ENCODE measurements around the gene MC4R.
"Not testable (repeated sequence)": the region's sequence is repeated elsewhere in the genome, so short reads cannot be mapped to it uniquely, and the experiment has no call there.

Gene MC4R

DNA sequence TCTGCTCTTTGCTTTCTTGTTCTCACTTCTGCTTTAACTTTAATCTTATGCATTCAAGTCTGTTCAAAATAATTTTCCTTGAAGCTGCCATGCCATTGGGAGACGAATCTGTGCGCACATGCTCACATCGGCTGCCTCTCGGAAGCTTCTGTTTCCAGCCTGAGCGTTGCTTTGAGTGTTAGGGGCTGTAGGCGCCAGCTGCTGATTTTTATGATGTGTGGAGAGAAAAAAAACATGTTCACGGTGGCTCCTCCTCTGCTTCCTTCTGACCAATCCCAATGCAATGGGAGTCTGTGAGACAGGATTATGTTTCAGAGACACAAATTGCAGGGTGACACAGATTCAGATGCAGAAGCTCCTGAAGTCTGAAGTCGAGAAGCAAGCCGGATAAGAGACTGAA is at the start of gene MC4R:
MC4R (minus strand) TSS at position 180 of the 400 bp plus-strand sequence. CDS start 426 bp downstream, outside the sequence.
- DNase-seq, result peak; percentile 45 to 73

DNA sequence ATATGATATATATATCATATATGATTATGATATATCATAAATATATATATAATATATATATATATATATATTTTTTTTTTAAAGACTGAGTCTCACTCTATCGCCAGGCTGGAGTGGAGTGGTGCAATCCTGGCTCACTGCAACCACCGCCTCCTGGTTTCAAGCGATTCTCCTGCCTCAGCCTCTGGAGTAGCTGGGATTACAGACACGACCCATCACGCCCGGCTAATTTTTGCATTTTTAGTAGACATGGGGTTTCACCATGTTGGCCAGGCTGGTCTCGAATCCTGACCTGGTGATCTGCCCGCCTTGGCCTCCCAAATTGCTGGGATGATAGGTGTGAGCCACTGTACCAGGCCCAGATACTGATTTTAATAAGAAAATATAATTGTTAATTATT is 49.7 kb upstream of the MC4R start:
- DNase-seq, result not testable (repeated sequence)

DNA sequence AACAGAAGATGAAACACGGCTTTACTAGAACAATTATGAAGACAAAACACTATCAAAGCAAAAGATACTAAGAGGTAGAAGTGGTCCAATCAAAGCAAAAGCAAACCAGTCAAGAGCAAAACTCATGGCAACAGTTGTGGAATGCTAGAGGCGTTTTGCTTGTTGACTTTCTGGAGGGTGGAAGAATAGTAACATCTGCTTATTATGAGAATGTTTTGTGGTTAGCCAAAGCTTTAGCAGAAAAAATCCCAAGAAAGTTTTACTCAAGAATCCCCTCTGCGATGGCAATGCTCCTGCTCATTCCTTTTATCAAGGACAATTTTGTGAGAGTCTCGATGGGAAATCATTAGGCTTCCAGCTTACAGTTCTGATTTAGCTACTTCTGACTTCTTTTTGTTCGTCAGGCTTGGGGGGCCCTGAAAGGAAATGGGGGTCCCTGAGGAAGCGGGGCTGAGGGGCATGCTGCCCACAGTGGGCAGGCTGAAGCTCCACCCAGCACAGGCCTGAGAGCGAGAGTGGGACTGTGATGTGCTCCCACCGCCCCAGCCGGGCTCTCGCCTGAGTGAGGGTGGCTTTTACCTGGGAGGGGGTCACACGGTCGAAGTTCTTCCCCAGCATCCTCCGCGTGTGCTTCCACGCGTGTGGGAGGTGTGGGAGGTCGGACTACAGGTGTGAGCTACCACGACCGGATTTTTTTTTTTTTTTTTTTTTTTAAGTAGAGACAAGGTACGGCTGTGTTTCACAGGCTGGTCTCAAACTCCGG is 49.0 kb upstream of the MC4R start:
- no peak for DNase-seq

DNA sequence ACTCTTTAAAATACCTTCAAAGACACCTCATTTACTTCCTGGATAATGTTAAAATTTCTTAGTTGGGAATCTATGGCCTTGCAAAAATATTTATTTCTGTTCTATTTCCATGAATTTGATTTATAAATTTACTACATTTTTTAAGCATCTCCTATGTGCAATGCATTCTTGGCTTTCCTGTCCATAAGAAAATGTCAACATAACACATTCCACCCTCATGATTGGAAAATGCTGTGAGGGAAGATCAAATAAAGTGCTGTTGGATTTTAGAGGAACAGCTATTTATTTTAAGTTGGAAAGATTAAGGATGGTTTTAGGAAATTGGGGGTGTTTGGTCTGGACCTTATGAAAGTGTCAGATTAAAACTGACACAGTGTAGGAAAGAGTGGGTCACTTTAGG is 45.4 kb upstream of the MC4R start:
- no peak for DNase-seq

DNA sequence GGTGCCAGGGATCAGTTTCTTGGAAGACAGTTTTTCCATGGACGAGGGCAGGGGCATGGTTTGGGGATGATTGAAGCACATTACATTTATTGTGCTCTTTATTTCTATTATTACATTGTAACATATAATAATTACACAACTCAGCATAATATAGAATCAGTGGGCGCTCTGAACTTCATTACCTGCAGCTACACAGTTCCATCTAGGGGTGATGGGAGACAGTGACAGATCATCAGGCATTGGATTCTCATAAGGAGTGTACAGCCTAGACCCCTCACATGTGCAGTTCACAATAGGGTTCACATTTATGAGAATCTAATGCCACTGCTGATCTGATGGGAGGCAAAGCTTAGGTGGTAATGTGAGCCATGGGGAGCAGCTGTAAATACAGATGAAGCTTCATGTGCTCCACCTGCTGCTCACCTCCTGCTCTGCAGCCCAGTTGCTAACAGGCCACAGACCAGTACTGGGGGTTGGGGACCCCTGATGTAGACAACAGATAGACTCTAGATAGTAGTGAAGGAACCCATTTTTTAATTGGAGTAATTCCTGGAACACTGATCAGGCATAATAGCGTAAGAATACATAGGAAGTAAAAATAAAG is 41.5 kb upstream of the MC4R start:
- DNase-seq, result peak in 1 of 2 experiments; percentile 16

DNA sequence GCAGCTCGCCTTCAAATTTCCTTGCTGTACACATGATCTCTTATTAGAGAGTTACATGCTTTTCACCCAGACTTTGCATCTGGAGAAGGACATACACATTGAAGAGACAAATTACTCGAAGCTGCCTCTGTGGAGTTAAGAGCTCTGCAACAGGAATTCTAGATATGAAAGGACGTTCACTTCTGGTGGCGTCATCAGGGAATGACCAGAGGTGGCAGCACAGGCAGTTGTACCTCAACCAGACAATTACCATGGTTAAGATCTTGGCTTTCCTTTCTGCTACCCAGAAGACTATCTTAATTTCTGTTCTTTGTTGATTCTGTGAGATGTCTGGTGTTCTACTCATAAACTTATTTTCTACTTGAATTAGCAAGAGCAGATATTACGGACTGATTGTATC is 39.1 kb upstream of the MC4R start:
- no peak for DNase-seq

DNA sequence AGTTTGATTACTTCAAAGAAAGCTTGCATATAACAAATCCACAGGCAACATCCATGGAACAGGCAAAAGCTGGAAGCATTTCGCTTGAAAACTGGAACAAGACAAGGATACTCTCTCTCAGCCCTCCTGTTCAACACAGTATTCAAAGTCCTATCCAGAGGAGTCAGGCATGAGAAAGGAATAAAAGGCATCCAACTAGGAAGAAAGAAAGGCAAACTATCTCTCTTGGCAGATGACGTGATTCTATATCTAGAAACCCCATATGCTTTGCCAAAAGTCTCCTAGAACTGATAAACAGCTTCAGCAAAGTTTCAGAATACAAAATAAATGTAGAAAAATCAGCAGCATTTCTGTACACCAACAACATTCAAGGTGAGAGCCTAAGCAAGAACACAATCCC is 34.1 kb upstream of the MC4R start:
- no peak for DNase-seq

DNA sequence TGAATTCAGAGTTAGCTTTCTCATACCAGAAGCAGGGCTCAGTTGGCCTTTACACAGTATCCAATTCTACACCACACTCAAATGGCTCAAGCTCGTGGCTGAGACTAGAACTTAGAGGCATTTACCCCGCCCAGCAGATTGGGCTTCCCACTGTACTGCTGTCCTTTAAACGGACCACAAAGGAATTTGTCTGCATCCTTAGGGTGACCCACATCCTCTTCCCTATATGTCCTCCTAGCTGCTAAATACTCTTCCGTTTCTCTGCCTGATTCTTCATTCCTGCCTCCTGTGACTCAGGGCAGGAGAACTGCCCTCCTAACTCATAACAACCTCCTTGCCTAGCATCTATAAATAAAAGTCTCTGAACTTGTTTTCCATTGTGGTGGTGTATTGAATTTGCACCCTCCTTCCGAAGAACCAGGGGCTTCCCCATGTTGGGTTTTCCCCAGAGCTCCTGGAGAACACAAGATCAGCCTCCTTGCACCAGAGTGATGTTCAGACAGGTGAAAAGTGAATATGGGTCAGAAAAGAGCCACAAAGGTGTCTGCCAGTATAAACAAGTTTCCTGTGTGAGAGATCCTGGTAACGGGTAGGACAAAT is 32.0 kb upstream of the MC4R start:
- no peak for DNase-seq

DNA sequence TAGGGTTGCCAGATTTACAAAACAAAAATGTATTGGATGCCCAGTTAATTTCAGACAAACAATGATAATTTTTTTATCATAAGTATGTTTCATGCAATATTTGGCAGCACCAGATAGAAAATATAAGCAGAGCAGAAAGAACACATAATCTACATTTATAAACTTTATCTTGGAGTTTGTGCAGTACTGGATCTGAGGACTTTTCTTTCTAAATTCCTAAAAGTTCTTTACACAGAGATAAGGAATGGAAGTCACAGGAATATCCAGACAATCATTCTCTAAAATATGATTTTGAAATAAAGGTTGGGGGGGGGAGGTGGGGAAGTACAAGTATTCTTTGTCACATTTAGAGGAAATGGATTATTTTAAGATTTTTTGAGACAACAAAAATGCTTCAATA is 28.8 kb upstream of the MC4R start:
- no peak for DNase-seq

DNA sequence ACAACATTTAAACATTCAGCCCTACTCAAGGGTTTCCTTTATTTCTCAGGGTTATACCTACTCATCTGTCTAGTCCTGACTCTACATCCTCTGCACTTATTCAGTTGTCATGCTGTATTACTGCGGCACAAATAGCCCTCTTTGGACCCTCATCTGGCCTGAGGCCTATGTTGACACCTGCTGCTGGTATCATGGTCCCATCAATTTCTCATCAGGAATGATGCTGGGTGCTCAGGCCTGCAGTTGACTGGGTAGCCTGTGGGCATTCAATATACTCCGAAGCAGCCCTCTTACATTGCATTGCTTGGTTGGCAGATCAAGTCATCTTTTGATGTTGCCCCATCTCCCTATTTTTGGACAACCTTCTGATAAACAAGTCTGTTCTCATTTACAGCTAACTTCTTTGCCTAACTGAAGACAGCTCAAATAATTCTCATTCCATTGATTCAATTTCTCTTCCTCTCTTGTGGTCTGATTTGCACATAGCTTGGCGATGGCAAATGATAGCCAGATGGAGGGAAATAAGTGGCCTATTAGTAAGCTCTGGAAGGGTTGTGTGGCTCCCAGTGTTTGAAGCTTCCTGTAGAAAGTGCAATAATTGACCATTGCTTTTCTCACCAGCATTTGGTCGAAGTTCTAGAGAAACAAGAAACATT is 19.1 kb upstream of the MC4R start:
- peak in 1 of 2 experiments; percentile 36 for DNase-seq

DNA sequence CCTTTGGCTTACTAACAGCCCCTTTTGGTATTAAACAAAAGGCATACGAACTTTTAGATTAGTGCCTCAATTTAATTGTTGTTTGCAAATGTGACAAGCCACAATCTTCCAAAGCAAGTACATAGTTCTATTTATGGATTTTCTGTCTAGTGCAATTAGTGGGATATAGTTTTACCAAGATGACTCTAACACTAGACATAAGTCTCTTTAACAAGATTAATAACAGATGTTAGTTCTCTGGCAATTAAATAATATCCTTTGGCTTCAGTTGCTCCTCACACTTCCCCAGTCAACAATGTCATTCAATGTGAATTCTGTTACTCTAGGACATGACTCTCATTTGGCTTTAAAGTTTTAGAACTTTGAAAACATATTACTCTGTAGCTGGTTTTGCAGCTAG is 16.7 kb upstream of the MC4R start:
- peak in 1 of 2 experiments; percentile 24 for DNase-seq

DNA sequence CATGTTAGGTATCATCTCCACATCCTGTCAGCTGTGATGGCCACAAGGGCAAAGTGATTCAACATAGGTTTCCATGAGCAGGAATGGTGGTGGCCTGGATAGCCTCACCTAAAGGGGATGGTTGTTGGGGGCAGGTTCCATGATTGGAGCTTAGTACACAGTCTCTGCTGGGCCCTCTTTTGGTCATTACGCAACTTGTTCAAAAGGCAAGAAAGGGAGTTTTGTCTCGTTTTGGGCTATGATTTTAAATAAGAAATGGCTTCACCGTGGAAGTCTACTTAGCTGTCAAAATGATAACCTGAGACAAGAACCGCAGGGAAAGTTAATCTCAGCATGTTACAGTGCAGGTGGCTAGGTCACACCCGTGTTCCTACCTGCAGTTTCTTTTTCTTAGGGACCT is 13.1 kb upstream of the MC4R start:
- no peak for DNase-seq

DNA sequence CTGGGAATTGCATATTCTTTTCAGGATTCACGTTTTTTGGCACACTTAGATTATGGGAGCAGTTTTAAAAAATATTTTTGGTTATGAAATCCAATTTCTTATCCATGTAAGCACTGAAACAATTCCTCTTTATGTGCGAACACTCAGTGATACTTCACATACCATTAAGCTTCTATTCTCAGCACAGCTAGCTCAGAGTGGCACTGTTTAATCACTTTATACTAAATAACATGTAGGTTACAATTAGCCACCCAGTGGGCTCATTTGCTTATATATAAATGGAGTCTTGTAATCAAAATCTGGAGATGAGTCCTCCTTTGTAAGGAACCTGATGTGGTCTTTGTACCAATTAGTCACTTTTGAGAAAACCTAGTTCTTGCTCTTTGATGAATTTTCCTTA is 11.3 kb upstream of the MC4R start:
- no peak for DNase-seq

DNA sequence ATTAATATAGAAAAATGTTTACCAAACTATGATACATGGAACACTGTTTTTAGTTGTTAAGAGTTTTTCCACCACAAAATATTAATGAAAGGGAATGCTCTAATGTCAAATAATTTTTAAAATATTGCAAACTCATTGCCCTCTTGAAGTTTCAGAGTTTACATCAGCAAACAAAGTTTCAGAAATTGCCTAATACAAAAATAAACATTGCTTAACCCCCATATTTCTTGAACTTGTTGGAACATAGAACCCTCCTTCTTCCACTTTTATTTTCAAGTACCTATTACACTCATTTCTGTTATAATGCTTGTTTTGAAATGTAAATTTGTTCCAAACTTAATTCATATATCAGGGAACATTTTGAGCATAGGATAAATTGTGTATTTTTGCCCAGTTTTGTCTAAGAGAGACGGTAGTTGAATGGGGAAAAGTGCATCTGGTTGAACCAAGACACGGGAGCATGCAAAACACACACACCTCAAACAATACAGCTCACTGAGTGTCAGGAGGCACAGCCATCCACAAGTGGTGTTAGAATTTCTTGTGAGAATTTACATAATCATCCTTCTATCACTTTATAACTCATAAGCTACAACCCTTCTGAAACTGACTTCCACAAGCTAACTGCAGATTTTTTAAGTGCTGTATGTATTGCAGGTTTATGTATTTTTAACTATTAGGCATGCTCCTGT is 5.3 kb upstream of the MC4R start:
- DNase-seq, result no peak

DNA sequence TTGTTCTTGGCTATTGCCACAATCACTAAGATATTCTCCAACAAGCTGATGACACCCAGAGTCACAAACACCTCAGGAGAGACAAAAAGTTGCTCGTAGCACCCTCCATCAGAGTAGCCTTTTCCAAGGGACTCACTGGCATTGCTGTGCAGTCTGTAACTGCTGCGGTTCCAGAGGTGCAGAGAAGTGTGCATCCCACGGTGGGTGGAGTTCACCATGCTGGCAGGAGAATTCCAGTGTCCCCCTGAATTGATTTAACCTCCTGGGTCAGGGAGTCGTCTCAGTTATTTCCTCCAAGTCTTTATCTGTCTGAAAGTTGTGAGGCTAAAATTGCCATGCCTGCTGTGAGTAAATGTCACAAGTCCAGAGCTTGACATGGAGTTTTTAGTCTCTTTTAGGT is 443 bp downstream of the MC4R start:
- DNase-seq, result no peak

DNA sequence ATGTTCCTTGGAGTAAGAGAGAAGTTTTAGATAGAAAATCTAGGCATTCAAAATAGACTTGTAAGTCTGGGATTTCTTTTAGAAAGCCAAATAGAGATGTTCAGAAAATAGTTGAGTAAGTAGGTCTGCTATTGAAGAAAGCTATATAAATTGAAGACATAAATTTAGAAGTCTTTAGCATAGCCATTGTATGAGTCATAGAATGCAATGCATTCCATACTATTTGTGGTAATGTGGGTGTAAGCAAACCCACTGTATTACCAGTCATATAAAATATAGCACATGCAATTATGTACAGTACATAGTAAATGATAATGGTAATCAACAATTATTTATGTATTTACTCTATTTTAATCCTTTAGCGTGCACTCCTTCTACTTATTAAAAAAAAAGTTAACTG is 14.1 kb downstream of the MC4R start:
- no peak for DNase-seq

DNA sequence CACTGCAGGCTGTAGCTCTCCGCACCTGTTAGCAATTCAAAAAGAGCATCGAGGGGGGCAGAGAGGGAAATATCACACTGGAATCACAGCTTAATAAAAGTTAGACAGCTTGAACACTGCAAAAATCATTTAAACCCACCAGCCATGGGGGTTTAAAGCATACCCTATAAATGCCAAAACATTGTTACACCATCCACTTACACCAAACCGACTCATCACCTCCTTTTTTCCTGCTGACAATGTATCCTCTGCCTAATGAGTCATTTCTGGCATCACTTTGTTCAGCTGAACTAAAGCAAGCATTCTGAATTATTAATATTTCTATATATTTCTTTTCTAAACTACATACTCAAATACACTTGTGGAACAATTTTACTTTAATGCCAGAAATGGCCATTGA is 21.6 kb downstream of the MC4R start:
- no peak for DNase-seq

DNA sequence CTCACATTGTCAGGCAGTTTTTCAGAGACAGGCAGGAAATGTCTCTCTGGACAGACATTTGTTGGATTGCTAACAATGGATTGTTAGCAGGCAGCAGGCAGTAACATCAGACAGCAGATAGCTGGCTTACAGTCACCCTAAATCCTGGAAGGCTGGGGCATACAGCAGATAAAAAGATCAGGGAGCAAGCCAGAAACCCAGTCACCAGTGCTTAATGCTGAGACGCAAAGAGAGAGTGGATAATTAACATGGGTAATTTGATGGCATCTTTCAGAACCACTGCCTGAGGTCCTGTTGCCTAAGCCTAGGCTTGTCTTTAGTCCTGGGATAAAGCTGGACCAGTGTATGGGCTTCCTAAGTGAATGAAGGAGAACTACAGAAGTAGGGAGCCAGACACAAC is 22.4 kb downstream of the MC4R start:
- DNase-seq, result no peak

DNA sequence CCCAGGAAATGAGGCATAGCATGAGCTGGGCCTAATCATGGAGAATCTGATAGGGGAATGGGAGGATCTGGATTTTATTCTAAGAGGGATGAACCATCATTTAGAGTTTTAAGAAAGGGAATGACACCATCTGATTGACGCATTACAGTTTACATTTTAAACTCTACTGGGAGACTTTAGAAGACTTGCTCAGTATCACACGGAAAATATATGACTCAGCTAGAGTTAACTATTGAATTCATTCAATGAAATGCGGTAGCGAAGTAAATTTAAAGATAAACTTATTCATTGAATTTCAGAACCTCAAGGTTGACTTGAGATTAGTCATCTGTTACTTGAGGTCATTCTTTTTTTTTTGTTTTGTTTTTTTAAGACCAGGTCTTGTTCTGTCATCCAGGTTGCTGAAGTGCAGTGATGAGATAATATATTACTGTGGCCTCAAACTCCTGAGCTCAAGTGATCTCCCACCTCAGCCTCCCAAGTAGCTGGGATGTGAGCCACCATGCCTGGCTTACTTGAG is 25.0 kb downstream of the MC4R start:
- DNase-seq, result no peak

DNA sequence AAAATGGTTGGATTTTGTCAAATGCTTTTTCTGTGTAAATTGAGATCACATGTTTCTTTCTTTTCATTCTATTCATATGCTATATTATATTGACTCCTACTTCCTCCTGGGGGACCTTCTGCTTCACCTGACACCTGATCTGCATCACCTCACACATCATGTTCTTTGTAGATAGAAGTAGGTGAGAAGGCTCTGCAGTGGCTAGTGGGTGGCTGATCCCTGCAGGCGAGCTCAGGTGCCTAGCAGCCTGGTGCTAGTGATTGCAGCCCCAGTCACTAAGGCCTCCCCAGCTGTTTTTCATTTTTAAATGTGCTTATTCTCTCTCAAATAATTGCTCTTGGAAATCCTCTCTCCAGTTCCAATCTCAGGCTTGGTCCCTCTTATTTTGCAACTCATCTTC is 33.6 kb downstream of the MC4R start:
- DNase-seq, result no peak

DNA sequence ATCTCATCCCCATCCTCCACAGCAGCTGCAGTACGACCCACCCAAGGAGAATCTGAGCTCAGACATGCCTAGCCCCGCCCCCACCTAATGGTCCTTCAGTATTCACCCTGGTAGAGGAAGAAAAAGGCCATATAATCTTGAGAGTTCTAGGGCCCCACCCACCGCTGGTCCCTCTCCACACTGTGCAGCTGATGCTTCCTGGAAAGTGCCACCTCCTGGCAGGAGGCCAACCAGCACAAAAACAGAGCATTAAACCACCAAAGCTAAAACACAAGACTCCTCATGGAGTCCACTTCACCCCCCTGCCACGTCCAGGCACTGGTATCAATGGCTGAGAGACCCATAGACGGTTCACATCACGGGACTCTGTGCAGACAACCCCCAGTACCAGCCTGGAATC is 40.7 kb downstream of the MC4R start:
- no peak for DNase-seq

DNA sequence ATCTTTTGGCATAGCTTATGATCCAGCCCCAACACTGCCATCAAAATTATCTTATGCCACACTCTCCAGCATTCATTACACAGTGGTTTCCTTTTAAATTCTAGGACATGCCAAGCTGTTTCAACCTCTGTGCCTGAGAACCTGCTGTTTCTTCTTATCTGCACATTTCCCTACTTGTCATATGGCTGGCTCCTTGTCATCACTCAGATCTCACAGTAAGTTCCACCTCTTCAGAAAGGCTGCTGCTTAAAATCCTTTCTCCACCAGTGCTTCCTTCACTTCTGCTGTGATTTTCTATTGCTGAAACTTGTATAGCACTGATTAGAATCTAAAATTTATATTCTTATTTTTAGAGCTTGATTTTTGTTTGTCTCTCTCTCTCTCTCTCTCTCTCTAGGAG is 43.4 kb downstream of the MC4R start:
- no peak for DNase-seq

DNA sequence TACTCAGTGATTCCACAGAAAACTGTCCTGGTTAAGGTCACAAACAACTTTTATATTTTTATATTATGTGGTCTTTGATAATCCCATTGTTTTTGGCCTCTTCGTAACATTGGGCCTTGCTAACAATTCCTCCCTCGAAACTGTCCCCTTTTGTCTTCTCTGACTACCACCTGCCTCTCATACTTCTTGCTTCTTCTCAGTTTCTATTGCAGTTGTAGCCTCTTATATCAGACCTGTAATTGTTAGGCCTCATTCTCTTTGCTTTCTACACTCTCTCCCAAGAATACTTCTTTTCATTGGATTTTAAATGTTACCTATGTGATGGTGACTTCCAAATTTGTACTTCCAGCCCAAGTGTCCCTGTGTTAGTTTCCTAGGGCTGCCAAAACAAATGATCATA is 44.7 kb downstream of the MC4R start:
- no peak for DNase-seq
